IPS DF 4.7 (cell line): ENCODE results near the gene HNRNPM.

ENCODE experiments used
- DNase-seq: peaks from one replicate; pipeline ENCODE4 v3.0.0-alpha.2; 2013; ENCODE audit warnings: low spot score; ENCODE audit errors: extremely low read depth

Gene HNRNPM

GRCh38 chr19:8459520-8460270, 14.9 kb downstream of the HNRNPM start:
- no peak for DNase-seq

DNA sequence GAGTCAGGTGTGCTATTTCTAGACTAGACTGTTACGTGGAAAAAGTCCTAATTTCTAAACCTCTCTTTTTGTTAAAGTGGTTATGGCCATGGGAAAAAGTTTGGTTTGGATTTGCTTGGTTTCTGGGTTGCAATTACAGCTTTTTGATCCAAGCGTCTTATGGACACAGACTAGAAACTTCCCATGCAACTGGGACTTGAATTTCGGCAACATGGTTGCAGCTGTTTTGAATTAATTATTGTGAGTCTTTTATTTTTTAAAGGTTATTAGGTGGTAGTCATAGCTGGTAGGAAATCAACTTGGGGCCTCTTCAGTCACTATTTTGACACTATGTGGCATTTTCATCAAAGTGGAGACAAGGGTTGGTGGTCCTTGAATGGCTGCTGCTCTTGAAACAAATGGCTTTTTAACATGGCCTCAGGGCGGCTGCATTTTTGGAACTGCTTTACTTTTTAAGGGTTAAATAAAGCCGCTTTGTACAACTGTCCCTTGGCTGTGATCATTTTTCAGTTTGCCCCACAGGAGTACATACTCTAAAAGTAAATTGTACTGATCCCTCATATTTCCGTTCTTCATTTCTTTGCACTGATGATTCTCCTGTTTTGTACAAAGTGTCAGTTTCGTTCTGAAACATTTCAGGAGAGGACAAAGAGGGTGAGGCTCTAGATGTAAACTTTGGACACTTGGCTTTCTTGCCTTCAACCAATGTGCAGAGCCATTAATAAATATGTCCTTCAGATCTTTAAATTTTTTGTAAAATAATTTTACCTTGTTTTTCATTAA, 15.9 kb downstream of the HNRNPM start:
- DNase-seq, result no peak

GRCh38 chr19:8461376-8461775, 16.6 kb downstream of the HNRNPM start:
- DNase-seq, result no peak

GRCh38 chr19:8461891-8462290, 17.1 kb downstream of the HNRNPM start:
- no peak for DNase-seq

DNA sequence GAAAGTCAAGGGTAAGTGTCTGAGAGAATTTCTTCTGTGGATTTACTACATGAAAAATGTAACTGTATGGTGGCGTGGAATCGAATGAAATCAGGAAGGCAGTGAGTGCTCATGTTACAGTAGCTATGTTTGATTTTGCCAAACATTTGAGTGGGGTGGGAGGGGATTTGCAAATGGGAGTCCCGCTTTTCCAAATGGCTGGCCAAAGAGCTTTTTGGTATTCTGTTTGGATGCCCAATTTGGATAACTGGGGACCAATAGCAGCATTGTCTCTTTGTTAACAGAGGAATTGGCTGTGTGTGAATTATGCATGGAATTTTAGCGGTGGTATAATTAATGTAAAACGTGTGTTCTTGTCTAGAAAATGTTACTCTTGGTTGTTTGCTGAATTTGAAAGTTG, 17.8 kb downstream of the HNRNPM start:
- DNase-seq, result no peak

DNA sequence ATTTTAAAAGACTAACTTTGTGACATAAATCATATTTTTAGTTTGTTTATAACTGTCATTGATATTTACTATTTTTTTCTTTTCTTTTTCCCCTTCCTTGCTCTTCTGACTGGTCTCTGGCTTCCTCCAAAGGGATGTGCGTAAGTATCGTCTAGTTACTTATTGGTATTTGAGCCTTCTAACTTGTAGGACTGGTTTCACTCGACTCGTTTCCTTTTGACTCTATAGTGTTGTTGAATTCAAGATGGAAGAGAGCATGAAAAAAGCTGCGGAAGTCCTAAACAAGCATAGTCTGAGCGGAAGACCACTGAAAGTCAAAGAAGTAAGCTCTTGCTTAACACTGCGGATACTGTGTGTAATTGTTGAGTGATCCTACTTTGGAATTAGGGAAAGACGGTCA, 18.6 kb downstream of the HNRNPM start:
- DNase-seq, result no peak

GRCh38 chr19:8466018-8466417, 21.2 kb downstream of the HNRNPM start:
- no peak for DNase-seq

- DNase-seq, result no peak
Observed at GRCh38 chr19:8468124-8468523, 23.3 kb downstream of the HNRNPM start.

GRCh38 chr19:8468761-8469373, 24.1 kb downstream of the HNRNPM start:
- no peak for DNase-seq

DNA sequence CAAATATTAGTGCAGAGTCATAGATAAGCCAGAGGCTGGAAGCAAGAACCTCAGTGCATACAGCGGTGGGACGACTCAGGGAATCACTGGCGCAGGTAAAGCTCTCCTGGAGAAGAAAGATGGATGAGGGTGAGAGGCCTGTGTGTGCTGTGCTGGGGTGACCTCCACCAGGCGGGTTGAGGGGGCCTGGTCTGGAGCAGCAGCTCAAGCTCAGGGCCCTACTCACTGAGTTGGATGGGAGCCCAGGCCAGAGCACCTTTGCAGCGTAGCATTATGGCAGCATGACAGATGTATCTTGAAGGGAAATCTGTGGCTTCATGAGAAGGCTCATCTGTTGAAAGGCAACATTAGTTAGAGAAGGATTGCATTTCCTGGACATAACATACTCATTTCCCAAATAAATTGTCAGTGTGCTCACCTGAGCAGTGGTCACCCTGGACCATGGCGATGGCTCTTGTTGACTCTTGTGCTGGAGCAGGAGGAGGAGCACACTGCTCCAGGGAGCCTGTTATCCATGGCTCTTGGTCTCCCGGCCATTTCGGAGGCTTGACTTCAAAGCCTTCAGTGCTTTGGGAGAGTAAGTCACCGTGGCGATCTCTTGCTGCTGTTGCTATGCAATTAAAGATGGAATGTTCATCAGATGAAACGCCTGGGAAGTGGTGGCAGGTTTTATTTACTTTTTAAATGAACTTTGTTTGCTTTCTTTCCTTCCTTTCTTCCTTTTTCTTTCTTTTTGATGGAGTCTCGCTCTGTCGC, 25.0 kb downstream of the HNRNPM start:
- no peak for DNase-seq

- no peak for DNase-seq
Observed at GRCh38 chr19:8473648-8474476, 29.1 kb downstream of the HNRNPM start.

GRCh38 chr19:8475005-8475404, 30.2 kb downstream of the HNRNPM start:
- DNase-seq, result no peak

DNA sequence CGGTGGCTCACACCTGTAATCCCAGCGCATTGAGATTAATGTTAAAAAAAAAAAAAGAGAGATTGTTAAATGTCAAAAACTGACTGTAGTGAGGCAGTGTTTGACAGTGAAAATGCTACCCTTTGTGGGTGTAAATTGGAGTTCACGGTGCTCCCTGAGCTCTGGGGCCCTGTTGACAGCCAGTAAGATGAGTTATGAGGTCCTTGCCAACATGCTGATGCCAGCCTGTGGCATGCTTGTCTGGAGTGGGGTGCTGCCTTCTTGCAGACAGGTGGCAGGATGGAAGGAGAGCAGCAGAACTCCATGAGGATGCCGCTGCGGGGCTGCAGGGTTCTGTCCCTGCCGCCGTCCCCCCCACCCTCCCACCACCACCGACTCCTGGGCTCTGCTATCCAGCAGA, 31.7 kb downstream of the HNRNPM start:
- DNase-seq, result no peak

DNA sequence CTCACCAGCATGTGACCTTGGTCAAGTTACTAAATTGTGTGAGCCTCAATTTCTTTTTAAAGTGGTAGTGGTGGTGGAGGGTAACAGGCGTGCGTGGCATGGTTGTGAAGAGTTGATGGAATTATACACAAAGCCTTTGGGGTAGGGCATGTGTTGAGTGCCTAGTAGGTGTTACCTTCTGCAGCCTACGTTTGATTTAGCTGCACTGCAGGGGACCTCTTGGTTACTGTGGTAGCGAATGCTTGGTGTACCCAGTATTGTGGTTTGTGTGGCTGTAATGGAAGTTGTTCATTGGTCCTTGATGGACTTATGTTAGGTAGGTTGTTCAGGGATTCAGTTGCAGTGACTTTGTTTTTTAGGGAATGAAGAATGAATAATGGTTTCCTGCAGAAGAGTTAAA, 33.1 kb downstream of the HNRNPM start:
- DNase-seq, result no peak

- DNase-seq, result no peak
Observed at GRCh38 chr19:8478598-8478997, 33.8 kb downstream of the HNRNPM start.

DNA sequence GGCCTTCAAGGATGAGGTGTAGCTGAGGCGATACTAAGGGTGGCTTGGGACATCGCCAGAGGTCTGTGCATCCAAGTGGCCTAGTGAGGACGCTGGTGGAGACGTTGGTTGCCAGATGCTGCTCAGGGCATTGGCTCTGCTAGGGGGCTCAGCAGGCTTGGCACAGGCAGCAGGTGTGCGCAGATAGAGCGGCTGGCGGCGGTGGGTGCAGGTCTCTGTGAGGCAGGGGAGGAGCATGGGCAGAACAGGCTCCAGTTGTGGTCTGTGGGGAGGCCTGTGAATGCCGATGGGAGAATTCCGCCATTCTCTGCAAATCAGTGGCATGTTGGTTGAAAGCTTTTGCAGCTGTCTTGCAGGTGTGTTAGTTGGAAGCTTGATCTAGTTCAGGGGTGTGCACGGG, 36.4 kb downstream of the HNRNPM start:
- DNase-seq, result no peak

DNA sequence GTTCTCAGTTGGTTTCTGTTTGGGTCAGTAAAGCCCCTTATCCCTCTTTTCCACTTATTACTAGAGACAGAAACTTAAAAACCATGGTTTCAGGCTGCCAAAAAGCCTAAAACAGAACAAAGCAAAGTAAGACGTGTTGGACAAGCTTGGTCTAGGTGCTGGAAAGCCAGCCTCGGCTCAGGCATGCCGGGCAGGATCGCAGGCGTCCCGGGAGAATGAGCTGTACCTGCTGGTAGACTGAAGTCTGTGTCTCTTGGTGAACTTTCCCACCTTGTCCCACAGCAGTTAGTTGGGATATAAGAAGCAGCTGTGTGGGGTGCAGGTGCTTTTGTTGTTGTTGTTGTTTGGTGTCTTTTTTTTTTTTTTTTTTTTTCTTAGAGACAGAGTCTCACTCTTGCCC, 36.8 kb downstream of the HNRNPM start:
- DNase-seq, result no peak

GRCh38 chr19:8482696-8483095, 37.9 kb downstream of the HNRNPM start:
- DNase-seq, result no peak

DNA sequence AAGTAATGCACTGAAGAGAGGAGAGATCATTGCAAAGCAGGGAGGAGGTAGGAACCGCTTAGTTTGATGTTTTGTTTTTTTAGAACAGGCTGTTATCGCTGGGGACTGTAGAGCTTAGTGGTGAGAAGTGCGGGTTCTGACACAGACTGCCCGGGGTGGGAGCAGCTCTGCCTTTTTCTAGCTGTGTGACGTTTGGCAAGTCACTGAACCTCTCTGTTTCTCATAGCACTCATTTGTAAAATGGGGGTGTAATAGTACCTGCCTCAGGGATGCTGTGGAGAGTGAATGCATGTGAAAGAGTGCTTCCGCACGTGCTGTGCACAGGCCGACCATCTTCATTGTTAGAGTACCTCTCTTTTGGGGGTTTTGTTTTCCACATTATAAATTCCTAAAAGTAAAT, 38.4 kb downstream of the HNRNPM start:
- DNase-seq, result no peak

DNA sequence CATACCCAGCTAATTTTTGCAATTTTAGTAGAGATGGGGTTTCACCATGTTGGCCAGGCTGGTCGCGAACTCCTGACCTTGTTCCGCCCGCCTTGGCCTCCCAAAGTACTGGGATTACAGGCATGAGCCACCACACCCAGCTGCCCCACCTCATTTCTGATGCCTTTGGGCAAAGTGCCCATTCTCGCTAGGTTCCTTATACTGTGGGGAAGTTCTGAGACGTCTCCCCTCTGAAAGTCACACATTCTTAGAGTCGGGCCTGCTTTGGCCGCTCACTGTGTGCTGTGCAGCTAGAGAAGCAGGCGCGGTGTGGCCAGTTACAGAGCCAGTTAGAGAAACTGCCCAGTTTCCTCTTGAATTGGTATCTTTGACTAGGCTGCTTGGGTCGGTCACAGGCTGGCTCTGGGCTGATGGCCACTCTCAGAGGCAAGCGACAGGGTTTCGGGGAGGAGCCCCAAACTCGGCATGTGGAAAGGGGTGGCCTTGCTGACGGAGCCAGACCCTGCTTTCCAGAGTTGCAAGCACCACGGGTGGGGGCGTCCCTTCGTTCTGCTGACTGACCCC, 39.6 kb downstream of the HNRNPM start:
- no peak for DNase-seq
